ENCODE measurements around the gene NCBP1.

GRCh38 chr9:97629156-97629555, 4.5 kb upstream of the NCBP1 start:
- TF ChIP-seq TAF1 (IDR thresholded peaks at IDR 0.05; ENCODE audit: borderline replicate concordance, insufficient read depth, low read length) (no peak), POLR2AphosphoS5 (IDR thresholded peaks at IDR 0.05; ENCODE audit: low read depth, low read length) (no peak)
- TF ChIP-seq, protein P1, sequence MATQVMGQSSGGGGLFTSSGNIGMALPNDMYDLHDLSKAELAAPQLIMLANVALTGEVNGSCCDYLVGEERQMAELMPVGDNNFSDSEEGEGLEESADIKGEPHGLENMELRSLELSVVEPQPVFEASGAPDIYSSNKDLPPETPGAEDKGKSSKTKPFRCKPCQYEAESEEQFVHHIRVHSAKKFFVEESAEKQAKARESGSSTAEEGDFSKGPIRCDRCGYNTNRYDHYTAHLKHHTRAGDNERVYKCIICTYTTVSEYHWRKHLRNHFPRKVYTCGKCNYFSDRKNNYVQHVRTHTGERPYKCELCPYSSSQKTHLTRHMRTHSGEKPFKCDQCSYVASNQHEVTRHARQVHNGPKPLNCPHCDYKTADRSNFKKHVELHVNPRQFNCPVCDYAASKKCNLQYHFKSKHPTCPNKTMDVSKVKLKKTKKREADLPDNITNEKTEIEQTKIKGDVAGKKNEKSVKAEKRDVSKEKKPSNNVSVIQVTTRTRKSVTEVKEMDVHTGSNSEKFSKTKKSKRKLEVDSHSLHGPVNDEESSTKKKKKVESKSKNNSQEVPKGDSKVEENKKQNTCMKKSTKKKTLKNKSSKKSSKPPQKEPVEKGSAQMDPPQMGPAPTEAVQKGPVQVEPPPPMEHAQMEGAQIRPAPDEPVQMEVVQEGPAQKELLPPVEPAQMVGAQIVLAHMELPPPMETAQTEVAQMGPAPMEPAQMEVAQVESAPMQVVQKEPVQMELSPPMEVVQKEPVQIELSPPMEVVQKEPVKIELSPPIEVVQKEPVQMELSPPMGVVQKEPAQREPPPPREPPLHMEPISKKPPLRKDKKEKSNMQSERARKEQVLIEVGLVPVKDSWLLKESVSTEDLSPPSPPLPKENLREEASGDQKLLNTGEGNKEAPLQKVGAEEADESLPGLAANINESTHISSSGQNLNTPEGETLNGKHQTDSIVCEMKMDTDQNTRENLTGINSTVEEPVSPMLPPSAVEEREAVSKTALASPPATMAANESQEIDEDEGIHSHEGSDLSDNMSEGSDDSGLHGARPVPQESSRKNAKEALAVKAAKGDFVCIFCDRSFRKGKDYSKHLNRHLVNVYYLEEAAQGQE (IDR thresholded peaks at IDR 0.05; ENCODE audit: insufficient read depth in 1 of 2, low read depth in 2 of 2, low read length in 2 of 2) = no peak
